Vagina (tissue), 2 donors: Measurements from ENCODE around the gene NHSL2. TPM values are rescaled to one million over a fixed set of nuclear protein-coding genes. Genes with fewer than 3 reads are reported as not detected.

Experiments used
- DNase-seq, 2 donors: peaks; one replicate each; pipeline ENCODE4 v3.0.0-alpha.2; 2017; ENCODE audit errors: extremely low spot score in 2 of 2
- H3K27ac ChIP-seq: fragments of 200-600 bp; sonication (generic); one replicate; pipeline ENCODE4 v1.5.1; 2019
- H3K27me3 ChIP-seq: fragments of 200-600 bp; sonication (generic); one replicate; pipeline ENCODE4 v1.5.1; 2019
- H3K36me3 ChIP-seq, 2 donors: fragments of 200-600 bp; sonication (generic); one replicate each; pipeline ENCODE4 v1.5.1; 2017 to 2019
- H3K4me1 ChIP-seq: fragments of 200-600 bp; sonication (generic); one replicate; pipeline ENCODE4 v1.5.1; 2019
- H3K4me3 ChIP-seq, 2 donors: fragments of 200-600 bp; sonication (generic); 1 replicate in 1 of 2; 2 replicates in 1 of 2; pipeline ENCODE4 v1.5.1; 2016 to 2019
- H3K9me3 ChIP-seq: fragments of 200-600 bp; sonication (generic); one replicate; pipeline ENCODE4 v1.5.1; 2019
- POLR2A ChIP-seq, 2 donors: fragments of 450-650 bp; IDR thresholded peaks; one replicate each; pipeline ENCODE4 v1.6.1; 2017; ENCODE audit warnings: antibody characterized with exemption in 2 of 2, mild to moderate bottlenecking in 2 of 2, moderate library complexity in 2 of 2
- POLR2AphosphoS5 ChIP-seq, 2 donors: sonication (generic); formaldehyde crosslinking; IDR thresholded peaks; one replicate each; pipeline ENCODE4 v1.9.0; 2017; ENCODE audit warnings: antibody characterized with exemption in 2 of 2, mild to moderate bottlenecking in 2 of 2, low read depth in 1 of 2; ENCODE audit not compliant: insufficient read depth in 1 of 2
- intact Hi-C: fragments of 100-400 bp; cut with DNase I; formaldehyde crosslinking; loops from one replicate; pipeline ENCODE4 v1.15.1; 2023
- total RNA-seq: library from RNA; depleted of rRNA; stranded (reverse); fragments of >200 nt; gene quantifications from one replicate; pipeline ENCODE4 v1.2.3, GENCODE V29; 2016
- TF ChIP-seq, protein P1 (sequence below), 3 experiments: fragments of 450-650 bp in 2 of 3; fragments of 200-600 bp in 1 of 3; sonication (generic) in 1 of 3; IDR thresholded peaks; one replicate each; pipeline ENCODE4 v1.5.1; 2017 to 2019; ENCODE audit warnings: antibody characterized with exemption in 3 of 3, mild to moderate bottlenecking in 2 of 3, moderate library complexity in 2 of 3

NHSL2 gene
- total RNA-seq, 1 donor from 2014 or later: 12.3 TPM

DNA sequence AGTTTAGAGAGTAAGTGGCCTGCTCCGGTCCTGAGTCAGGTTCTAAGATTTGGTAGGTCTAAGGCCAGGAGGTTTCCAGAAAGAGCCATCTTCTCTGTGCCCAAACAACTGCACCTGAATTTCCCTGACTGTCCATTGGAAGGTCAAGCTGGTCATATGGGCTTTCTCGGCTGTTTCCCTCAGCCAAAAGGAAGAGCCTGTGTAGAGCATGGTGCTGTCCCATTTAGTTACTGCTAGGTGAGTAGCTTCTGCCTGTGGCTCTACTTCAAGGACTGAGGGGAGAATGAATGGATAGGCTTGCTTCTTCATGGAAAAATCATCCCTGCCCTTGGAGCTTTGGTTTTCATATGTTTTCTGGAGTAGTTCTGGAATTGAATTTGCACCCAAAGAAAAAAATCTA, 33.7 kb downstream of the NHSL2 start:
- Histone ChIP-seq H3K4me1 (no peaks in the 10 kb centered on the region), H3K27ac (no peak overlapping the region), H3K36me3 (no peaks in the 10 kb centered on the region), H3K4me3 (no peak overlapping the region), H3K9me3 (no peaks in the 10 kb centered on the region), H3K27me3 (no peaks in the 10 kb centered on the region)
- TF ChIP-seq POLR2A (IDR thresholded peaks at IDR 0.05) (no peak), POLR2AphosphoS5 (IDR thresholded peaks at IDR 0.05; ENCODE audit: insufficient read depth in 1 of 2, low read depth in 1 of 2) (no peak)
- TF ChIP-seq, protein P1, sequence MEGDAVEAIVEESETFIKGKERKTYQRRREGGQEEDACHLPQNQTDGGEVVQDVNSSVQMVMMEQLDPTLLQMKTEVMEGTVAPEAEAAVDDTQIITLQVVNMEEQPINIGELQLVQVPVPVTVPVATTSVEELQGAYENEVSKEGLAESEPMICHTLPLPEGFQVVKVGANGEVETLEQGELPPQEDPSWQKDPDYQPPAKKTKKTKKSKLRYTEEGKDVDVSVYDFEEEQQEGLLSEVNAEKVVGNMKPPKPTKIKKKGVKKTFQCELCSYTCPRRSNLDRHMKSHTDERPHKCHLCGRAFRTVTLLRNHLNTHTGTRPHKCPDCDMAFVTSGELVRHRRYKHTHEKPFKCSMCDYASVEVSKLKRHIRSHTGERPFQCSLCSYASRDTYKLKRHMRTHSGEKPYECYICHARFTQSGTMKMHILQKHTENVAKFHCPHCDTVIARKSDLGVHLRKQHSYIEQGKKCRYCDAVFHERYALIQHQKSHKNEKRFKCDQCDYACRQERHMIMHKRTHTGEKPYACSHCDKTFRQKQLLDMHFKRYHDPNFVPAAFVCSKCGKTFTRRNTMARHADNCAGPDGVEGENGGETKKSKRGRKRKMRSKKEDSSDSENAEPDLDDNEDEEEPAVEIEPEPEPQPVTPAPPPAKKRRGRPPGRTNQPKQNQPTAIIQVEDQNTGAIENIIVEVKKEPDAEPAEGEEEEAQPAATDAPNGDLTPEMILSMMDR (IDR thresholded peaks at IDR 0.05): no peak
- intact Hi-C loops: no loop called here
- no peak for DNase-seq

- intact Hi-C loops: no loop called here
- Histone ChIP-seq H3K9me3 (no peaks in the 10 kb centered on the region), H3K27me3 (no peaks in the 10 kb centered on the region), H3K36me3 (no peaks in the 10 kb centered on the region), H3K4me3 (no peak overlapping the region), H3K4me1 (no peaks in the 10 kb centered on the region), H3K27ac (no peak overlapping the region)
- TF ChIP-seq POLR2AphosphoS5 (IDR thresholded peaks at IDR 0.05; ENCODE audit: insufficient read depth in 1 of 2, low read depth in 1 of 2) (no peak), POLR2A (IDR thresholded peaks at IDR 0.05) (no peak)
- TF ChIP-seq, protein P1 (IDR thresholded peaks at IDR 0.05): no peak
- DNase-seq: no peak
Observed at GRCh38 chrX:71945237-71945805, 34.7 kb downstream of the NHSL2 start.

DNA sequence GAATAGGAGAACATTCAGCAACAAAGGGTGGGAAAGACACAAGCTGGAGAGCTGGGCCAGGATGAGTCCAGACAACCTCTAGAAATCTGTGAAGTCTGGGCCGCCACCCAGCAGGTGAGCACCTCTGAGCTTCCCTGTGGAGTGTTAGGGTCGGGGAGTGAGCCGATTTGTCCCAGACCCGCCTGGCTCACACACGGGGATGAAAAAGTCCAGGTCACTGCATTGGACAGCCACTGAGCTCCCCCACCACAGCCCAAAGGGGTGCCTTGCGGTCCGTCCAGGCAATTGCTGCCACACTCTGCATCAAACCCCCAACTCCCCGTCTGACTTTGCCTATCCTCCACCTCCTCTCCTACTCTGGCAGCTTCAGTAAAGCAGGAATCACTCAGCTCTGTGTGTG, 38.7 kb downstream of the NHSL2 start:
- intact Hi-C loops: no loop called here
- Histone ChIP-seq H3K27ac (no peak overlapping the region), H3K4me1 (no peaks in the 10 kb centered on the region), H3K27me3 (no peaks in the 10 kb centered on the region), H3K36me3 (no peaks in the 10 kb centered on the region), H3K4me3 (no peak overlapping the region), H3K9me3 (no peaks in the 10 kb centered on the region)
- no peak for DNase-seq
- TF ChIP-seq POLR2A (IDR thresholded peaks at IDR 0.05): no peak
- TF ChIP-seq POLR2AphosphoS5 (IDR thresholded peaks at IDR 0.05; ENCODE audit: insufficient read depth in 1 of 2, low read depth in 1 of 2): no peak
- TF ChIP-seq, protein P1 (IDR thresholded peaks at IDR 0.05): no peak

DNA sequence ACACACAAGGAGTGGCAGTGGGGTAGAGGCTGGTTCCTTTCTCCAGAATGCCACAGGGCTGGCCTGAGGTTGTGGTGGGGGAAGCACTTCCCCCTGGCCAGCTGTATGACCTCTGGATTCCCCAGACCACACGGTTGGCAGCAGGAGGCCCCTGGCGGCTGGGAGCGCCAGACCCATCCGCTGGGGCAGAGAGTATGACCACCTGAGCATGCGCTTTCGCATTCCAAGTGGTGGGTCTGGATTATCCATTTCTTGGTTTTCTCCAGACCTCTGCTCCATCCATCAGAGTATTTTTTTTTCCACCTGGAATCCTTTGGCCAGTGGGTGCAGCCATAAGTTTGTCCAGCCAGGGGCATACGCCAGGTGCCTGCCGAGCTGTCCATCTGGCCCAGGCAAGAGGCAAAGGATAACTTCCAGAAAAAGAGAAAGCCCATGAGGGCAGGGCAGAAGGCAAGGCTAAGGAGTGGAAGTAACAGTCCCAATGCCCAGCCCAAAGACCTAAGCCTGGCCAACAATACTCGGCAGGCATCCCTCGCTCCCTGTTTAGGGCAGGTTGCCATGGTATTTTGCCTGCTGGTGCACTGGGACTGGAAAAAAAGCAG, 39.3 kb downstream of the NHSL2 start:
- H3K4me1 ChIP-seq: no peaks in the 10 kb centered on the region
- no peak for DNase-seq
- intact Hi-C loops: no loop called here
- no peak overlapping the region for H3K27ac ChIP-seq
- TF ChIP-seq POLR2AphosphoS5 (IDR thresholded peaks at IDR 0.05; ENCODE audit: insufficient read depth in 1 of 2, low read depth in 1 of 2) (no peak), POLR2A (IDR thresholded peaks at IDR 0.05) (no peak)
- TF ChIP-seq, protein P1 (IDR thresholded peaks at IDR 0.05): no peak
- H3K4me3 ChIP-seq: no peak overlapping the region
- no peaks in the 10 kb centered on the region for H3K9me3 ChIP-seq
- H3K27me3 ChIP-seq: no peaks in the 10 kb centered on the region
- no peaks in the 10 kb centered on the region for H3K36me3 ChIP-seq

DNA sequence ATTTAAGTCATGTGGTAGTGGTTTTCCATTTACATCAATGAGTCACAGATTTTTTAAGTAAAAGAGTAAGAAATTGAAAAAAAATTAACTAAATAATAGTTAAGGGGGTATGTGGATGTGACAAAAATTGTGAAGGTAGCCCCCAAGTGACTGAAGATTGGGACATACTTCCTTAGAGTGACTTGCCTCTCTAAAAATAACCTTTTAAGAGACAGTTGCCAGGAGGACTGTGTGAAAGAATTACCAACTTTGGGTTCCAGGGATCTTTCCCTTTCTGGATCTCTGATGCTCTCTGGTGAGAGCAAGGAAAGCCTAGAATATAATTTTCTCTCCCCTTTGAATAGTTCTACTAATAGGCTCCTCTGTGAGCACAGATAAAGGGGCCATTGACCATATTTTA, 42.7 kb downstream of the NHSL2 start:
- Histone ChIP-seq H3K36me3 (no peaks in the 10 kb centered on the region), H3K27me3 (no peaks in the 10 kb centered on the region), H3K27ac (peak overlapping the region; percentile 43), H3K4me3 (no peak overlapping the region), H3K9me3 (no peaks in the 10 kb centered on the region), H3K4me1 (no peaks in the 10 kb centered on the region)
- intact Hi-C loops: no loop called here
- DNase-seq: no peak
- TF ChIP-seq, protein P1 (IDR thresholded peaks at IDR 0.05): no peak
- TF ChIP-seq POLR2AphosphoS5 (IDR thresholded peaks at IDR 0.05; ENCODE audit: insufficient read depth in 1 of 2, low read depth in 1 of 2): no peak
- no peak for TF ChIP-seq POLR2A (IDR thresholded peaks at IDR 0.05)
